ENCODE measurements around the gene COL2A1.

- TF ChIP-seq CTCF (IDR thresholded peaks at IDR 0.05; ENCODE audit: low read length) (no peak), EZH2 (IDR thresholded peaks at IDR 0.05; ENCODE audit: borderline replicate concordance, low read length) (no peak)
Measured at GRCh38 chr12:47942614-47943225, 61.6 kb downstream of the COL2A1 start.
